Measurements from ENCODE around the gene SSRP1.
A peak's percentile ranks its signal among the peaks of the same experiment; 100 is the strongest.

The SSRP1 gene

DNA sequence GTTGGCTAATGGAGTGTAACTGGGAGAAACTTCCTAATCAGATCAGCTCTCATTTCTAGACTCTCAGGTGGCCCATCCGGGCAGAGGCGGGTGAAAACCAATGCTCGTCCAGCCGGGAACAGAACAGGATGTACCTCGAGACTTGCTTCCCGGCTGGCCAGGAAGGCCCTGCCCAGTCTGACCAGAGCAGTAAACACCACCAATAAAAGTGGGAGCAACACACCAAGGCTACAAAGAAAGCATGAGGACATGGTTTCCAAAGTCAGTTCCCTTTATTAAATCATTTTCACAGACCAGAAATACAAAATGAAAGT lies 10.0 kb downstream of the SSRP1 start:
- TF ChIP-seq POLR2AphosphoS5 (IDR thresholded peaks at IDR 0.05; ENCODE audit: low read depth, low read length) (no peak; the same call in 1 of the 2 replicates), TAF1 (IDR thresholded peaks at IDR 0.05; ENCODE audit: borderline replicate concordance, insufficient read depth, low read length) (no peak), SIN3A (IDR thresholded peaks at IDR 0.05; ENCODE audit: borderline replicate concordance, insufficient read depth, low read length) (0 out of 2 replicates have a peak, but pooled peaks have one; percentile 39), REST (IDR thresholded peaks at IDR 0.05; ENCODE audit: insufficient read depth in 1 of 2, low read depth in 2 of 2, low read length in 2 of 2) (no peak), FOXP2 (optimal IDR thresholded peaks at IDR 0.05; ENCODE audit: borderline replicate concordance, extremely low read depth, extremely low read length, insufficient read depth) (peak; percentile 85)

DNA sequence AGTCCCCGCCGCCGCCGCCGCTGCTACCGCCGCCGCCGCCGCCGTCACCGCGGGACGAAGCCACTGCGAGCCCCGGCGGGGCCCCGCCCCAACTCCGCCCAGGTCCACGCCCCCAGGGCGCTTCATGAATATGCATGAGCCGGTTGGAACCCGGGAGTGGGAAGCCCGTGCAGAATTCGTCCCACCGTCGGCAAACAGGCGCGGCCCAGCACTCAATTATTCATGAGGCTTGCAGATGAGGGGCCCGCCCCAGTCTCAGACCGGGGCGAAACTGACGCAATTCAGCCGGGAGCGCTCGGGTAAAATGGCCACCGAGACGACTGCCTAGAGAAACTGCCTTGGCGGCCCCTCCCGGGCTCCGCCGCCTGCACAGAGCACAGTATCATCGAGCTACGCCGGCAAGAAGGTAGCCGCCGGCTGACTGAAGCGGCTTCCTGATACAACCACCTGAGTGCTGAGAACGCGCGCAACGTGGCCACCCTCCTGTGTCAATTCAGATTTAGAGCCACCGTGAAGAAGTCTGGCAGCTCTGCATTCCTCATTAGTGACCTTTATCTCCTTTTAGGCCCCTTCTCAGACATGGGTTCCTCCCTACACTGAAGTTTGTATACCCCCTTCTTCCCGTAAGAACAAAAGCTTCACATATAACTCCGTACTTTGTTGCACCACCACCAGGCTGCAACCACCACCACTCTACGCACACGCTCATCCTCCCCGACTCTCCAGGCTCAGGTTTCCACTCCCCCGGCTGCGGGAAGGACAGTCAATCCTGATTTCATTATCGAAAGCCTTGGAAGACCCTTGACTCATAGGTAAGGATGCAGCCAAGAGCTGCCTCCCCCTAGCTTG lies 10.6 kb downstream of the SSRP1 start, which contains the start of gene TNKS1BP1:
Gene TNKS1BP1, minus strand, starts transcription at position 67 of the 849 bp plus-strand sequence. CDS start 3,067 bp downstream, outside the sequence.
- TF ChIP-seq POLR2AphosphoS5 (IDR thresholded peaks at IDR 0.05; ENCODE audit: low read depth, low read length): peak; percentile 78
- 0 out of 2 replicates have a peak, but pooled peaks have one; percentile 40 for TF ChIP-seq TAF1 (IDR thresholded peaks at IDR 0.05; ENCODE audit: borderline replicate concordance, insufficient read depth, low read length)
- TF ChIP-seq SIN3A (IDR thresholded peaks at IDR 0.05; ENCODE audit: borderline replicate concordance, insufficient read depth, low read length): no peak

- peak; percentile 47; the same call in 1 of the 2 replicates for TF ChIP-seq POLR2AphosphoS5 (IDR thresholded peaks at IDR 0.05; ENCODE audit: low read depth, low read length)
- TF ChIP-seq TAF1 (IDR thresholded peaks at IDR 0.05; ENCODE audit: borderline replicate concordance, insufficient read depth, low read length): no peak
- TF ChIP-seq SIN3A (IDR thresholded peaks at IDR 0.05; ENCODE audit: borderline replicate concordance, insufficient read depth, low read length): 0 out of 2 replicates have a peak, but pooled peaks have one; percentile 13
Observed at GRCh38 chr11:57324154-57324885, 11.4 kb downstream of the SSRP1 start.

GRCh38 chr11:57323855-57324153 lies 11.9 kb downstream of the SSRP1 start:
- no peak for TF ChIP-seq REST (IDR thresholded peaks at IDR 0.05; ENCODE audit: insufficient read depth in 1 of 2, low read depth in 2 of 2, low read length in 2 of 2)
- TF ChIP-seq POLR2AphosphoS5 (IDR thresholded peaks at IDR 0.05; ENCODE audit: low read depth, low read length): no peak
- no peak for TF ChIP-seq SIN3A (IDR thresholded peaks at IDR 0.05; ENCODE audit: borderline replicate concordance, insufficient read depth, low read length)
- no peak for TF ChIP-seq FOXP2 (optimal IDR thresholded peaks at IDR 0.05; ENCODE audit: borderline replicate concordance, extremely low read depth, extremely low read length, insufficient read depth)

- no peak for TF ChIP-seq SIN3A (IDR thresholded peaks at IDR 0.05; ENCODE audit: borderline replicate concordance, insufficient read depth, low read length)
- no peak for TF ChIP-seq TAF1 (IDR thresholded peaks at IDR 0.05; ENCODE audit: borderline replicate concordance, insufficient read depth, low read length)
- no peak for TF ChIP-seq FOXP2 (optimal IDR thresholded peaks at IDR 0.05; ENCODE audit: borderline replicate concordance, extremely low read depth, extremely low read length, insufficient read depth)
- TF ChIP-seq POLR2AphosphoS5 (IDR thresholded peaks at IDR 0.05; ENCODE audit: low read depth, low read length): no peak
- no peak for TF ChIP-seq REST (IDR thresholded peaks at IDR 0.05; ENCODE audit: insufficient read depth in 1 of 2, low read depth in 2 of 2, low read length in 2 of 2)
Observed at GRCh38 chr11:57323167-57323854, 12.4 kb downstream of the SSRP1 start.

All from PFSK-1 (cell line).